Measurements from ENCODE around the gene ASTE1.

- TF ChIP-seq CTCF (IDR thresholded peaks at IDR 0.05): no peak
- no peak for TF ChIP-seq POLR2A (IDR thresholded peaks at IDR 0.05)
Measured at GRCh38 chr3:130974201-130974600, 52.4 kb downstream of the ASTE1 start.

Measured in uterus (tissue), 2 donors.